NCI-H510A treated with DMSO at 0.1 percent for 48 hours (cell line): ENCODE data around the gene PTGDR.

Experiments
- DNase-seq: peaks from one replicate; lab custom pipeline; 2025; lab: John Stamatoyannopoulos, UW

PTGDR gene

GRCh38 chr14:52312931-52313355, 45.4 kb downstream of the PTGDR start:
- no peak for DNase-seq

GRCh38 chr14:52313462-52313861, 46.0 kb downstream of the PTGDR start:
- DNase-seq = peak; percentile 3

GRCh38 chr14:52313903-52314594, 46.6 kb downstream of the PTGDR start, which contains the start of gene PTGER2:
TSS of gene PTGER2 (plus strand) at chr14:52314312. CDS start at chr14:52314549, 237 bp downstream.
- DNase-seq = peak; percentile 28

- DNase-seq = peak; percentile 4
Measured at GRCh38 chr14:52314595-52315354, 47.3 kb downstream of the PTGDR start.

GRCh38 chr14:52315355-52315718, 47.8 kb downstream of the PTGDR start:
- no peak for DNase-seq

- DNase-seq = no peak
Measured at GRCh38 chr14:52318062-52318461, 50.6 kb downstream of the PTGDR start.

- DNase-seq = no peak
Measured at GRCh38 chr14:52318826-52319645, 51.5 kb downstream of the PTGDR start.

- no peak for DNase-seq
Measured at GRCh38 chr14:52319919-52320318, 52.4 kb downstream of the PTGDR start.

GRCh38 chr14:52325126-52325525, 57.6 kb downstream of the PTGDR start:
- DNase-seq = no peak

GRCh38 chr14:52325630-52326029, 58.1 kb downstream of the PTGDR start:
- no peak for DNase-seq
